Ishikawa (cell line): ENCODE results near the gene GRP.

ENCODE experiments used
- CEBPB ChIP-seq: IDR thresholded peaks from 2 replicates; pipeline ENCODE4 v1.6.1; 2012
- CREB1 ChIP-seq: IDR thresholded peaks from 2 replicates; pipeline ENCODE4 v1.6.1; 2012; ENCODE audit warnings: low read depth
- EGR1 ChIP-seq: IDR thresholded peaks from 2 replicates; pipeline ENCODE4 v1.6.1; 2012
- EP300 ChIP-seq: IDR thresholded peaks from 2 replicates; pipeline ENCODE4 v1.6.1; 2012; ENCODE audit warnings: borderline replicate concordance
- FOXM1 ChIP-seq: IDR thresholded peaks from 2 replicates; pipeline ENCODE4 v1.6.1; 2012; ENCODE audit warnings: low read depth, borderline replicate concordance
- NFIC ChIP-seq: IDR thresholded peaks from 2 replicates; pipeline ENCODE4 v1.6.1; 2012
- RAD21 ChIP-seq: IDR thresholded peaks from 2 replicates; pipeline ENCODE4 v1.6.1; 2012; ENCODE audit warnings: low read depth
- TAF1 ChIP-seq: IDR thresholded peaks from 2 replicates; pipeline ENCODE4 v1.6.1; 2012; ENCODE audit warnings: low read depth, mild to moderate bottlenecking
- TCF12 ChIP-seq: IDR thresholded peaks from 2 replicates; pipeline ENCODE4 v1.6.1; 2012; ENCODE audit warnings: low read depth
- TEAD4 ChIP-seq: IDR thresholded peaks from 2 replicates; pipeline ENCODE4 v1.6.1; 2012
- YY1 ChIP-seq: IDR thresholded peaks from 2 replicates; pipeline ENCODE4 v1.6.1; 2012; ENCODE audit warnings: low read depth
- ZBTB7A ChIP-seq: IDR thresholded peaks from 2 replicates; pipeline ENCODE4 v1.6.1; 2012; ENCODE audit warnings: low read depth
- TF ChIP-seq, protein P1 (sequence below): IDR thresholded peaks from 2 replicates; pipeline ENCODE4 v1.6.1; 2012
- TF ChIP-seq, protein P2 (sequence below): IDR thresholded peaks from 2 replicates; pipeline ENCODE4 v1.6.1; 2012
- TF ChIP-seq, protein P3 (sequence below): IDR thresholded peaks from 2 replicates; pipeline ENCODE4 v1.6.1; 2012; ENCODE audit warnings: low read depth, mild to moderate bottlenecking

Gene GRP

DNA sequence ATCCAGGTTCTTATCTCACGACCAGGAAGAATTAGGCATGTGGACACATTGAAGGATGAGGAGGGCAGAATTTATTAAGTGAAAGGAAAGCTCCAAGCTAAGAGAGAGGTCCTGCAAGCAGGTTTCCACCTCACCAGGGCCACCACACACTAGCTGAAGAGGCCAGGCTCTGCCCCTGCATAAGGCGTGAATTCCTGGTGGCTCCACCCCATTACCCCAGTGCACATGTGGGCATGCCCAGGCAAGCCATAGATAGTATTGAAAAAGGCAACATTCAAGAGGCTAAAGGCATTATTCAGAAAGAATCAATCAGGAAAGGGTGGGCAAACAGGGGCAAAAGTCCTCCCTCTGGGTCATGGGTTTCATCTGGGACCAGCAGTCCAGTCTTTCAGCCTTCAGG, 30.9 kb upstream of the GRP start:
- no peak for TF ChIP-seq RAD21

DNA sequence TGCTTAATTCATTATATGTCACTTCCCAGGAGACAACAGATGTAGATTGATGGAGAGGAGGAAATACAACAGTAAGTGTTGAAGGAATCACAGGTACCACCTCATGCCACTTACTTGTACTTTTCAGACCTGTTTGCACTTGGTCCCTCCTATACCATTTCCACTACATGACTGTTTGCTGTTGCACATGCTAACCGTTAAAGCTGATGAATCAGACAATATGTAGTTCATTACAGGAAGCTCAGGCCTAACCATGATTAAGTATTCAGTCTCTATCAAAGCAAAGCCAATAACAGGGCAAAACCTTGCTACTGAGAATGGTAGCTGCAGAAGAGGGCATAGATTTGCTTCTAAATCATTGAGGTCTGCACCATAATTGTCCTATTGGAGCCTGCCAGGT, 30.2 kb upstream of the GRP start:
- TF ChIP-seq, protein P1, sequence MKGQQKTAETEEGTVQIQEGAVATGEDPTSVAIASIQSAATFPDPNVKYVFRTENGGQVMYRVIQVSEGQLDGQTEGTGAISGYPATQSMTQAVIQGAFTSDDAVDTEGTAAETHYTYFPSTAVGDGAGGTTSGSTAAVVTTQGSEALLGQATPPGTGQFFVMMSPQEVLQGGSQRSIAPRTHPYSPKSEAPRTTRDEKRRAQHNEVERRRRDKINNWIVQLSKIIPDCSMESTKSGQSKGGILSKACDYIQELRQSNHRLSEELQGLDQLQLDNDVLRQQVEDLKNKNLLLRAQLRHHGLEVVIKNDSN = no peak
- no peak for TF ChIP-seq TEAD4
- TF ChIP-seq CEBPB = no peak
- TF ChIP-seq EP300 = no peak
- TF ChIP-seq RAD21 = no peak
- TF ChIP-seq, protein P2, sequence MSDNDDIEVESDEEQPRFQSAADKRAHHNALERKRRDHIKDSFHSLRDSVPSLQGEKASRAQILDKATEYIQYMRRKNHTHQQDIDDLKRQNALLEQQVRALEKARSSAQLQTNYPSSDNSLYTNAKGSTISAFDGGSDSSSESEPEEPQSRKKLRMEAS = no peak
- TF ChIP-seq CREB1 = no peak

DNA sequence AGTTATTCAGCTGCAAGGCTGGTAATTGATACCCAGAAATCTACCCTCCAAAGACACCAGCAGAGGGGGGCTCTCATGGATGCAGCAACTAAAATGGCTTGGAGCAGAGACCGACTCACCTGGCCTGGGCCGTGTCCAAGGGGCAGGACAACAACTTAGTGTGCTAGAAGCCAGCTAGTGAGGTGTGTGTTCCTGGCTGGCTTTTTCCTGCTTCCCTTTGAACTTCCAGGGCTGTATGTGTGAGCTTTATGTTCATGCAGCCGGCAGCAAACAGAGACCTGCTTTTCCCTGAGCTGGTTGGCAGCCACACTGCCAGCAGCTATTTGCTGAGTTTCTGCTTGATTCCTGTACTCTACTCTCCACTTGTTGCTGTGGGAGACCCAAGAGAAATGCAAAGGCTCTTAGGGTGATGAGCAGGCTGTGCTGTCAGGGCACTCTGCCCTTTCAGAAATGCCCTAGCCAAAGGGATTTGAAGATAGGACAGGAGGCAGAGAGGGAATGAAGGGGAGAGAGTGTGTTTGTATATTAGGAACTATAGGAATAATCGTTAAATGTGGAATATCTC, 23.7 kb upstream of the GRP start:
- no peak for TF ChIP-seq TEAD4
- TF ChIP-seq TAF1 = no peak
- TF ChIP-seq CREB1 = no peak
- no peak for TF ChIP-seq FOXM1
- TF ChIP-seq, protein P3, sequence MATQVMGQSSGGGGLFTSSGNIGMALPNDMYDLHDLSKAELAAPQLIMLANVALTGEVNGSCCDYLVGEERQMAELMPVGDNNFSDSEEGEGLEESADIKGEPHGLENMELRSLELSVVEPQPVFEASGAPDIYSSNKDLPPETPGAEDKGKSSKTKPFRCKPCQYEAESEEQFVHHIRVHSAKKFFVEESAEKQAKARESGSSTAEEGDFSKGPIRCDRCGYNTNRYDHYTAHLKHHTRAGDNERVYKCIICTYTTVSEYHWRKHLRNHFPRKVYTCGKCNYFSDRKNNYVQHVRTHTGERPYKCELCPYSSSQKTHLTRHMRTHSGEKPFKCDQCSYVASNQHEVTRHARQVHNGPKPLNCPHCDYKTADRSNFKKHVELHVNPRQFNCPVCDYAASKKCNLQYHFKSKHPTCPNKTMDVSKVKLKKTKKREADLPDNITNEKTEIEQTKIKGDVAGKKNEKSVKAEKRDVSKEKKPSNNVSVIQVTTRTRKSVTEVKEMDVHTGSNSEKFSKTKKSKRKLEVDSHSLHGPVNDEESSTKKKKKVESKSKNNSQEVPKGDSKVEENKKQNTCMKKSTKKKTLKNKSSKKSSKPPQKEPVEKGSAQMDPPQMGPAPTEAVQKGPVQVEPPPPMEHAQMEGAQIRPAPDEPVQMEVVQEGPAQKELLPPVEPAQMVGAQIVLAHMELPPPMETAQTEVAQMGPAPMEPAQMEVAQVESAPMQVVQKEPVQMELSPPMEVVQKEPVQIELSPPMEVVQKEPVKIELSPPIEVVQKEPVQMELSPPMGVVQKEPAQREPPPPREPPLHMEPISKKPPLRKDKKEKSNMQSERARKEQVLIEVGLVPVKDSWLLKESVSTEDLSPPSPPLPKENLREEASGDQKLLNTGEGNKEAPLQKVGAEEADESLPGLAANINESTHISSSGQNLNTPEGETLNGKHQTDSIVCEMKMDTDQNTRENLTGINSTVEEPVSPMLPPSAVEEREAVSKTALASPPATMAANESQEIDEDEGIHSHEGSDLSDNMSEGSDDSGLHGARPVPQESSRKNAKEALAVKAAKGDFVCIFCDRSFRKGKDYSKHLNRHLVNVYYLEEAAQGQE = no peak
- no peak for TF ChIP-seq ZBTB7A
- no peak for TF ChIP-seq EGR1
- no peak for TF ChIP-seq RAD21
- no peak for TF ChIP-seq YY1
- no peak for TF ChIP-seq CEBPB
- TF ChIP-seq NFIC = no peak
- TF ChIP-seq, protein P1 = no peak
- TF ChIP-seq, protein P2 = no peak

DNA sequence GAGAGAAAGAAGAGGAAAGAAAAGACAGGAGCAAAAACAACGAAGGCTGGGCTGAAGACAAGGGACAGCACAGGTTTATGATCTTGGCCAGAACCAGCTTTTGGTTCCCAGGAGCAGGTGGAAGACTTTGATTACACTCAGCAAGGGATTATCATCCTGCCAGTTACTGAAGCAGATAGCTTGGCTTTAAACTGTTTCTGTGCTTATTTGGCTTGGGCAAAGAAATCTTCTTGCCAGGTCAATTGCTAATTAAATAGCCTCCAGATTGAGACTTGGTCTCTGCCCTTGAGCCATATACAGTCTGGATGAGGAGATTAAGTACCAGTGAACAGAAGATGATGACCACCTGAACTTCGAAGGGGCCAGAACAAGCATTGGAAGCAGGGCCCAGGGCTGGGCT, 22.3 kb upstream of the GRP start:
- TF ChIP-seq EGR1 (no peak), EP300 (no peak), ZBTB7A (no peak), NFIC (no peak), TAF1 (no peak), YY1 (no peak), FOXM1 (no peak)
- TF ChIP-seq, protein P2 = no peak

DNA sequence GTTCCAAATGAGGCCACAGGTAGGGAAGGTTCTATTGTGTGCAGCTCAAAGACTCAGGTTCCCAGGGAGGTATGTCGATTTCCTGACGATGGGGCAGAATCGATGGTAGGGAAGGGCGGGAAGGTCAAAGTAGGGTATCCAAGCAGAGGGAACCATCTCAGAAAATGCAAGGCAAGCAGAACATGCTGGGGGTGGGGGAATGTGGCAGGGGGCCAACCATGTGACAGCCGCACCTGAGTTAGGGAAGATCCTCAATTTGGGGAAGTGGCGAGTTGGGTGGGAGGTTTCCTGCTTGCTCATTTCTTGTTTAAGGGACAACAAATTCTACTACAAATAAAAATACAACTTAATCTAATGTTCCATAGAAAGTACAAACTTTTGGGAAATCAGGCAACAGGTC, 21.7 kb upstream of the GRP start:
- TF ChIP-seq TAF1 (no peak), TCF12 (no peak), CEBPB (no peak)
- TF ChIP-seq, protein P2 = no peak

DNA sequence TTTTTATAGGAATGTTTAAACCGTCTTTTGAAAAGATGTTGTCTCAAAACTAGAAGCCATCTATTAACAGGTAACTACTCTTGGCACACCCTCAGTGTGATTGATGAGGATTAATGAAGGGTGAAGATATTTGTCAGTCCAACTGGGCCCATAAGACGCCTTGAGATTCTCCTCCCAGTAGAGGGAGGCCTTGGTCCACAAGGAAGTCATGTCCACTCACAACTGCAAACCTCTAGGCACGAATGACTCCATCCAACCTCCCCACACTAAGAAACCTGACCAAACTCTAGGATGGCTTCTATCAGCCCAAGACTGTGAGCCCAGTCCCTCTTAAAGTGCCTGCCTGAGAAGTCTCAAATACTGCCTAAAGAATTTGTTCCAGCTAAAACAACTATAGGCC, 19.2 kb upstream of the GRP start:
- no peak for TF ChIP-seq TAF1
- TF ChIP-seq CEBPB = no peak
- TF ChIP-seq FOXM1 = no peak
- TF ChIP-seq, protein P2 = no peak
- TF ChIP-seq, protein P1 = no peak
- no peak for TF ChIP-seq ZBTB7A
- TF ChIP-seq YY1 = no peak
- no peak for TF ChIP-seq CREB1
- TF ChIP-seq EGR1 = no peak
- TF ChIP-seq, protein P3 = no peak
